Mucosa of stomach (tissue), 1 donor: ENCODE results near the gene GPR3.
"Not testable (repeated sequence)": the region's sequence is repeated elsewhere in the genome, so short reads cannot be mapped to it uniquely, and the experiment has no call there.

Experiments
- H3K27me3 ChIP-seq: one replicate; pipeline ENCODE4 v1.7.0; 2013; ENCODE audit warnings: mild to moderate bottlenecking, low read length; ENCODE audit not compliant: control insufficient read depth, insufficient read depth
- H3K36me3 ChIP-seq: one replicate; pipeline ENCODE4 v1.7.0; 2013; ENCODE audit warnings: low read length; ENCODE audit not compliant: control insufficient read depth, insufficient read depth
- H3K4me1 ChIP-seq: one replicate; pipeline ENCODE4 v1.7.0; 2013; ENCODE audit warnings: mild to moderate bottlenecking, low read length; ENCODE audit not compliant: control insufficient read depth, insufficient read depth
- H3K4me3 ChIP-seq: one replicate; pipeline ENCODE4 v1.7.0; 2013; ENCODE audit warnings: low read length
- H3K9ac ChIP-seq: one replicate; pipeline ENCODE4 v1.7.0; 2013; ENCODE audit warnings: mild to moderate bottlenecking, low read length, moderate library complexity
- H3K9me3 ChIP-seq: one replicate; pipeline ENCODE4 v1.7.0; 2013; ENCODE audit warnings: mild to moderate bottlenecking, low read length, moderate library complexity; ENCODE audit not compliant: control insufficient read depth
- donor health status: Pancreatic carcinoma.

Gene GPR3

DNA sequence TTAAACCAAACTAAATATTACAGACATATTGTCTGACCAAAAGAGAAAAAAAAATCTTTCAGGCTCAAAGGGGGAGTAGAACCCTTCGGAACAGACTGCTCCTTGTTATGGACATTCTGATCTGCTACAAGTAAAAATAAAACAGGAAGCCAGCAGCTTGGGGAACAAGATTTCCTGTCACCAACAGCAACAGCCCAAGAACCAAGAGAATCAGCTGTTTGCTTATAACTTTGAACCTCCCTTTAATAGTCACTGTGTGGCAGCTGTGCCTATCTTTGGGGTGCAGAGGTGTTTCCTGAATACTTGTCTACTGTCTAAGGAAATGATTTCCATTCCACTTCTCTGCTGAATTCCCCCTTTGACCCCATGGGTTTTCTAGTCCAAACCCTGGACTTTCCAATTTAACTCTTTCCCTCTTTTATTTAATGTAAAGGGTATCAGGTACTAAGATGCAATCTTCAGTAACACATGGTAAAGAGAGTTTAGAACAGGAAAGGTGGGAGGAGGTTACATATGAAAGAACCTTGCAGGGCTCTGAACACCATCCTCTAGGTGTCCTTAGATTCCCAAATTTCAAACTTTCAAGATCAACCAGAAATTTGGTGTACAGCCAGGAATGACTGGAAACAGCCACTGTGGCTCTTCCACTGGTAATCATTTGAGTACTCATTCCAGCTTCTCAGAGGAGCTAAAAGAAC is 38.6 kb downstream of the GPR3 start:
- H3K4me3 ChIP-seq, result no peak overlapping the region
- H3K27me3 ChIP-seq, result no peaks in the 10 kb centered on the region
- H3K9ac ChIP-seq, result no peak overlapping the region
- H3K36me3 ChIP-seq, result no peaks in the 10 kb centered on the region
- peaks cover 81% of the 10 kb centered on the region for H3K4me1 ChIP-seq
- H3K9me3 ChIP-seq, result no peaks in the 10 kb centered on the region

DNA sequence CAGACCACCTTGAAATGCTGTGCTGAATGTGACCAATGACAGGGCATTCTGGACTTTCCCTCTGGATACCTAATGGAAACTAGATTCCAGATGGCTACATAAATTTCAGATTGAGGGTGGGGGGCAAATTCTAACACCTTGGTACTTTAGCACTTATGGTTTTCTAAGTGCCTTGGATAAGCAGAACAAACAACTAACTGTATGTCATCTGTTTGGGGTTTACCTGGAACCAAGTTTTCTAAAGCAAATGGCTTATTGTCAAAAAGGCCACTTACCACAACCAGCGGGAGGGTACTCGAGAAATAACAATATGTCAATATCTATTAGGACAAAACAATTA is 39.1 kb downstream of the GPR3 start:
- H3K9ac ChIP-seq, result no peak overlapping the region
- no peaks in the 10 kb centered on the region for H3K9me3 ChIP-seq
- no peak overlapping the region for H3K4me3 ChIP-seq
- peaks cover 81% of the 10 kb centered on the region for H3K4me1 ChIP-seq
- H3K27me3 ChIP-seq, result no peaks in the 10 kb centered on the region
- H3K36me3 ChIP-seq, result no peaks in the 10 kb centered on the region

DNA sequence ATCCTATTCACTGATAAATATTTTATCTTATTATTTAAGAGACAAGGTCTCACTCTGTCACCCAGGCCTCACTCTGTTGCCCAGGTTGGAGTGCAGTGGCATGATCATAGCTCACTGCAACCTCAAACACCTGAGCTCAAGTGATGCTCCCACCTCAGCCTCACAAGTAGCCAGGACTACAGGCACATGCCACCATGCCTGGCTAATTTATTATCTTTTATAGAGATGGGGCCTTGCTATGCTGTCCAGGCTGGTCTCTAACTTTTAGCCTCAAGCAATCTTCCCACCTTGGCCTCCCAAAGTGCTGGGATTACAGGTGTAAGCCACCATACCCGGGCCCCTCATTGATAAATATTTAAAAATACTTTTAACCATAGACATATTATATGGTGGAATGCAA is 40.3 kb downstream of the GPR3 start:
- not testable (repeated sequence) for H3K36me3 ChIP-seq, H3K9ac ChIP-seq, H3K9me3 ChIP-seq, H3K27me3 ChIP-seq, H3K4me3 ChIP-seq
- H3K4me1 ChIP-seq, result peaks cover 81% of the 10 kb centered on the region

DNA sequence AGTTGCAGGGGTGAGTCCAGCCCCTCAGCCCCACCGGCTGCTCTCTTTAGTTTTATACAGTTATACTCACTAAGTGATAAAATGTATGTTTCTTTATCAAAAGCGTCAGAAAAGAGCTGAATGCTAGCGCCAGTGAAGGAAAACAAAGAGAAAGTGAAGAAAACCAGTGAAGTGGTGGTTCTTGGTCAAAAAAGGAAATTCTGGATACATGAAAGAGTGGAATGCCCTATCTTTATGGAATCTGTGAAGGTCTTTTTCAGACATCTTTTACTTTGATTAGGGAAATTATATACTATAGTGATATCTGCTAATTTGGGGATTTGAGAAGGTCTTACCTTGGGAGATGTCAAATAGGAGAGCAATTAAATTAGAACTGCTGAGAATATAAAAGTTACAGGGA is 41.3 kb downstream of the GPR3 start:
- H3K4me1 ChIP-seq, result peaks cover 81% of the 10 kb centered on the region

DNA sequence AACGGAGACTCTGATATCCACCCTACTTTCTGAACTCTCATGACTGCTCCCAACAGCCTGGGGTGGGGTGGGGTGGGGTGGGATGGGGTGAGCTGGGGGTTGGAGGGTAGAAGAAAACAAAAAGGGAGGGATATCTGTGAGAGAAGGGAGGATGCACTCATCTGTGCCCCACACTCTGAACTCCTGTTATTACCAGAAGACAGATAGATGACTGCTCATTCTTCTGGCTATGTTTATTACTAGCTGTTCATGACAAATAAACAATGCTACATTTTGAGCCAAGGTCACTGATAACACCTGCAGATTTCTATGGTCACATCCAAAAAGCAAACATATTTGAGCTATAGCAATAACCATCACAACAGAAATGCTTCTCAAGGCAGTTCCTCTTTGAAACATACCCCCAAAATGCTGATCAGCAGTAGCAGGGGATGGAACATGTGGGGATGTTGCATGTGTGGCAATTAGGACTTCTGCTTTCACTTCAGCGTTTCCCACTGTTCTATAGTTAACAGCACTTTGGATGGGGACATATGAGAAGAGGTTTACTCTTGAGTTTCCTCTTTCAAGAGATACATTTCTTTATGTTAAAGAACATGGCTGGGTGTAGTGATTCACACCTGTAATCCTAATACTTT is 43.3 kb downstream of the GPR3 start:
- H3K36me3 ChIP-seq, result no peaks in the 10 kb centered on the region
- H3K9me3 ChIP-seq, result no peaks in the 10 kb centered on the region
- H3K4me1 ChIP-seq, result peaks cover 85% of the 10 kb centered on the region
- no peaks in the 10 kb centered on the region for H3K27me3 ChIP-seq
- H3K9ac ChIP-seq, result peak overlapping the region; percentile 30
- peak overlapping the region; percentile 25 for H3K4me3 ChIP-seq

More for the DNA sequence above, 41.3 kb downstream of the GPR3 start:
- Histone ChIP-seq H3K9ac (no peak overlapping the region), H3K9me3 (no peaks in the 10 kb centered on the region), H3K27me3 (no peaks in the 10 kb centered on the region), H3K36me3 (no peaks in the 10 kb centered on the region), H3K4me3 (no peak overlapping the region)

DNA sequence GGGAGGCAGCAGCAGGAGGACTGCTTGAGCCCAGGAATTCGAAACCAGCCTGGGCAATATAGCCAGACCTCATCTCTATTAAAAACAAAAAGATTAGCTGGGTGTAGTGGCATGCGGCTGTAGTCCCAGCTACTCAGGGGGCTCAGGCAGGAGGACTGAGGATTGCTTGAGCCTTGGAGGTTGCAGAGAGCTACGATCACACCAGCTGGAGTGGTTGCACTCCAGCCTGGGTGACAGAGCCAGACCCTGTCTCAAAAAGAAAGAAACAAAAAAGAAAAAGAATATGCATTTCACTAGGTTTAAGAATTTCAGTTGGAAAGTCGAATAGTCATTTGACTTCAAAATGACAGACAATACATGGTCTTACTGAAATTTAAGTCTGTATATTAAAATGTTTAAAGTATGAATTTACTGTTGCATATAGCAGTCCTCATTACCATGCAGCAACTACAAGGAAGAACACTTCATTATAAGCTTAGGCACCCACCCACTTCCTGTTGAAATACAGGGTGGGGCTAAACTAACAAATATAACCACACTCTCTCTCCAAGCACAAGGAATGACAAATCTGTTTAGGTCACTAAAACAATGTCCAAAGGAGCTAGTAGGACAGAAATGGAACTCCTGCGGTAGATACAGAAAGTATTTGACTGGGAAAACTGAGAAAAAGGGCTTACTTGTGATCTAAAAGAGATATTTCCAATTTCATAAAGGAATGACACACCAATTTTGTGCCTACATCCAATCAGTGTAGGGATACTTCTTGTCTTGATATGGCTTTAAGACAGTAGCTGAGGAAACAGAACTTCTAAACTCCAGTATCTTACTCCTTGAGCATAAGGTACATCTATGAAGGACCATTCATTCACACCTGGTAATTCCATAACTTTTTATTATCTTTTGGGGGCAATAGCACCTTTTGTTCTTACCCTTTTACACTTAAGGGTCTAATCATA is 44.1 kb downstream of the GPR3 start:
- no peaks in the 10 kb centered on the region for H3K9me3 ChIP-seq
- peak overlapping the region; percentile 25 for H3K4me3 ChIP-seq
- H3K36me3 ChIP-seq, result no peaks in the 10 kb centered on the region
- H3K9ac ChIP-seq, result peak overlapping the region; percentile 49
- H3K27me3 ChIP-seq, result no peaks in the 10 kb centered on the region
- H3K4me1 ChIP-seq, result peaks cover 78% of the 10 kb centered on the region

DNA sequence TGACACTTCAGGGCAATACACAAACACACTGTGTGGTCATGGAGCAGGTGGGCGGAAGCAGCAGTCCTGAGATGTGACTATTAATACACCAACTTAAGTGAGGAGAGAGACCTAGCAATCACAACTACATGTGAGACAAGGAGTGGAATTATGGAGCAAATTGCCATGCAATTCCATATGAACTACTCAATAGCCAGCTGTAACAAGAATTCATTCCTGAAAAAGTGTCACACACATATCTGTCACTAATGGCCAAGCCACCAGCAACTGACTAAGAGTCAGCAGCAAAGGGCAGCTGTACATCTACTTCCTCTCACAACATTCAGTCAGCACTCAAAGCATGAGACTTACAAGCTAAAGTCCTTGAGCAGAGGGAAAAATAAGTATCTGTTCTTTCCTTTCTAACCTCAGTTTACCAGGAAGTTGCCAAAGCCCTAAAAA is 46.2 kb downstream of the GPR3 start:
- H3K4me1 ChIP-seq, result peaks cover 66% of the 10 kb centered on the region
- H3K4me3 ChIP-seq, result no peak overlapping the region
- H3K9me3 ChIP-seq, result no peaks in the 10 kb centered on the region
- no peaks in the 10 kb centered on the region for H3K36me3 ChIP-seq
- H3K27me3 ChIP-seq, result no peaks in the 10 kb centered on the region
- H3K9ac ChIP-seq, result no peak overlapping the region

DNA sequence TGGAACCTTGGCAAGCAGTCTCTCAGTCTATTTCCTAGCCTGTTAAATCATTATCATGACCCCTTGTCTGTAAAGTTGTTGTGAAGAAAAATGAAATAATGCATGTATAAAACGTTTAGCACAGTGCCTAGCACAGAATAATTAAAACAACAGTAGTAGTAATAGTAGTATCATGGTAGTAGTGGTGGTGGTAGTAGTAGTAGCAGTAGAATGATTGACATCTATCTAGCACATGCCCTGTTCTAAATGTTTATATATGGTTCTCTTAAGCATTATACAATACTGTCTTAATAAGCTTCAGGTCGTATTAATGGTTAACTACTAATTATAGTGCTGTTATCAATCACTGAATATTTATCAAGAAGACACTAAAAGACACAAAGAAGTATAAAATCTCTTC is 46.7 kb downstream of the GPR3 start:
- Histone ChIP-seq H3K36me3 (no peaks in the 10 kb centered on the region), H3K9me3 (no peaks in the 10 kb centered on the region), H3K4me3 (no peak overlapping the region), H3K9ac (no peak overlapping the region), H3K27me3 (no peaks in the 10 kb centered on the region), H3K4me1 (peaks cover 61% of the 10 kb centered on the region)

DNA sequence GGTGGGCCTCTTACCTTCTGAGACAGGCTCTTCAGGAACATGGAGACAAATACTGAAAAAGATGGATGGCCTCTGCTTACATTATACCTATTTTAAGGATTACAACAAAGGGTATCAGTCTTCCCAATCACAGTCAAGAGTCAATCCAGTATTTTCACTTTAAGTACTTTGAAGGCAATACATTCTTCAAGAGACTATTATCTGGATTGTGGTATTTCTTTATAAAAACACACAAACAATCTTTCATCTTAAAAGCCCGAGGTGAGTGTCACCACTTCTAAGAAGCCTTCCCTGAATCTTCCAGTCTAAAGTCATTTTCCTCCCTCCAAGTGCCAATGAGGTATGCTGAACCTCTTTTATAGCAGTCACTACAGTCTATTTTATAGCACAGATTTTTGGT is 52.2 kb downstream of the GPR3 start:
- Histone ChIP-seq H3K36me3 (no peaks in the 10 kb centered on the region), H3K27me3 (no peaks in the 10 kb centered on the region), H3K9ac (no peak overlapping the region), H3K4me3 (no peak overlapping the region), H3K4me1 (peaks cover 14% of the 10 kb centered on the region), H3K9me3 (no peaks in the 10 kb centered on the region)
